Lower leg skin (tissue), 3 donors: ENCODE results near the gene ATAD3A.

Source experiments
- POLR2A ChIP-seq, 2 donors: fragments of 450-650 bp; IDR thresholded peaks; one replicate each; pipeline ENCODE4 v1.6.1; 2016 to 2017; ENCODE audit warnings: antibody characterized with exemption in 2 of 2, mild to moderate bottlenecking in 1 of 2, moderate library complexity in 1 of 2
- TF ChIP-seq, protein P1 (sequence below), 3 donors: fragments of 450-650 bp; IDR thresholded peaks; one replicate each; pipeline ENCODE4 v1.5.1; 2016; ENCODE audit warnings: antibody characterized with exemption in 3 of 3, mild to moderate bottlenecking in 3 of 3, moderate library complexity in 2 of 3

DNA sequence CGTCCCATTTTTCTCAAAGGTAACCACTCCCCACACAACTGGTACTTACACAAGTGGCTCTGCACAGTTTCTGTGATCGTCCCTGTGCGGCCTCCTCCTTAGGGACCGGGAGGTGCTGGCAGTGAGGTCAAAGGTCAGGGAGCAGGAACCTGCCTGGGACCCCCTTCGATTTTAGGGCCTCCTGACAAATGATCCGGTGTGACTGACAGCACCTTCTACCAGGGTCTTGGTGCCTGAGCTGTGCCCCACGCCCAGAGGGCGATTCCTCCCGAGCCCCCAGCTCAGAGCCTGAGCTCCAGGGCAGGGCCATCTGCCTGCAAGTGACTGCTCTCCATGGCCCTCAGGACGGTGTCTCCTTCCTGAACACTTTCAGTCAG, 40.3 kb downstream of the ATAD3A start:
- TF ChIP-seq, protein P1, sequence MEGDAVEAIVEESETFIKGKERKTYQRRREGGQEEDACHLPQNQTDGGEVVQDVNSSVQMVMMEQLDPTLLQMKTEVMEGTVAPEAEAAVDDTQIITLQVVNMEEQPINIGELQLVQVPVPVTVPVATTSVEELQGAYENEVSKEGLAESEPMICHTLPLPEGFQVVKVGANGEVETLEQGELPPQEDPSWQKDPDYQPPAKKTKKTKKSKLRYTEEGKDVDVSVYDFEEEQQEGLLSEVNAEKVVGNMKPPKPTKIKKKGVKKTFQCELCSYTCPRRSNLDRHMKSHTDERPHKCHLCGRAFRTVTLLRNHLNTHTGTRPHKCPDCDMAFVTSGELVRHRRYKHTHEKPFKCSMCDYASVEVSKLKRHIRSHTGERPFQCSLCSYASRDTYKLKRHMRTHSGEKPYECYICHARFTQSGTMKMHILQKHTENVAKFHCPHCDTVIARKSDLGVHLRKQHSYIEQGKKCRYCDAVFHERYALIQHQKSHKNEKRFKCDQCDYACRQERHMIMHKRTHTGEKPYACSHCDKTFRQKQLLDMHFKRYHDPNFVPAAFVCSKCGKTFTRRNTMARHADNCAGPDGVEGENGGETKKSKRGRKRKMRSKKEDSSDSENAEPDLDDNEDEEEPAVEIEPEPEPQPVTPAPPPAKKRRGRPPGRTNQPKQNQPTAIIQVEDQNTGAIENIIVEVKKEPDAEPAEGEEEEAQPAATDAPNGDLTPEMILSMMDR (IDR thresholded peaks at IDR 0.05), result no peak
- TF ChIP-seq POLR2A (IDR thresholded peaks at IDR 0.05), result no peak
